DMS 273 treated with DMSO at 0.1 percent for 48 hours (cell line): ENCODE results near the gene NOX3.
"Not testable (repeated sequence)": the region's sequence is repeated elsewhere in the genome, so short reads cannot be mapped to it uniquely, and the experiment has no call there.

Experiments
- DNase-seq: peaks from one replicate; lab custom pipeline; 2025; lab: John Stamatoyannopoulos, UW

The NOX3 gene

DNA sequence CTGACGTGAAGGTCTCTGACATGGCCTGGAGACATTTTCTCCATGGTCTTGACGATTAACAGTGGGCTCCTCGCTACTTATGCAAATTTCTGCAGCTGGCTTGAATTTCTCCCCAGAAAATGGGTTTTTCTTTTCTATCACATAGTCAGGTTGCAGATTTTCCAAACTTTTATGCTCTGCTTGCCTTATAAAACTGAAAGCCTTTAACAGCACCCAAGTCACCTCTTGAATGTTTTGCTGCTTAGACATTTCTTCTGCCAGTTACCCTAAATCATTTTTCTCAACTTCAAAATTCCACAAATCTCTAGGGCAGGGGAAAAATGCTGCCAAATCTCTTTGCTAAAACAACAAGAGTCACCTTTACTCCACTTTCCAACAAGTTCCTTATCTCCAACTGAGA, 12.9 kb upstream of the NOX3 start:
- DNase-seq, result not testable (repeated sequence)

DNA sequence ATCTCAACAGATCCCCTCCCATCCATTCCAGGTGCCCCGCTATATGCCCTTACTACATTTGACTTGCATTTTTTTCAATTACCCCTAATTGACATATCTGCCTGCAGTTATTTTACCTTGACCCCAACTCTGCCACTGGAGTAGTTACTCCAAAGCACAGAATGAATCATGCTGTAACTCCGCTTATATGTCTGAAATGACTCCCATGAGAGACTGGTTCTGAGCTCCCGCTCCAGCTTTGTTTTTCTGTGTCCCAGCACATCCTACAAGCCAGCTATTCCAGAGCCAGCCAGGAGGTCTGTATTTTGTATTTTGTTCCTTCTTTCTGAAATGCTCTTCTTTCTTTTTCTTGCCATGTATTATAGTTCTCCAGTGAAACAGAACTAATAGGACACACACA, 10.9 kb upstream of the NOX3 start:
- no peak for DNase-seq

DNA sequence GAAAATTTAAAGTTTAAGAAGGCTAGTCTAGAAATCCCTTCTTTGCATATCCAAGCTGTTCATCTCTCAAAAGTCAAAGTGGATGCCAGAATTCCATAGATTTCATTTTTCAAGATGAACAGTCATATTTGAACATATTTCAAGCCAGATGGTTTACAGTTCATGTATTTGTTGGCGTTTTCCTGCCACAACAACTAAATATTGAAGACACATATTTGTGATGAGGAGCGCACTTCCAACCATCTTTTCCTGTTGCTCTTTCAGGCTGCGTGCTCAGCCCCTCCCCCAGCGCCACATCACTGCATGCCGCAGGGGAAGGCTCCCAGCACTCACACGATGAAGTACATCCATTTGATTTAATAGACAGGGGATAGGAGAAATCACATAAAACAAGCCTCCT, 5.9 kb upstream of the NOX3 start:
- no peak for DNase-seq

DNA sequence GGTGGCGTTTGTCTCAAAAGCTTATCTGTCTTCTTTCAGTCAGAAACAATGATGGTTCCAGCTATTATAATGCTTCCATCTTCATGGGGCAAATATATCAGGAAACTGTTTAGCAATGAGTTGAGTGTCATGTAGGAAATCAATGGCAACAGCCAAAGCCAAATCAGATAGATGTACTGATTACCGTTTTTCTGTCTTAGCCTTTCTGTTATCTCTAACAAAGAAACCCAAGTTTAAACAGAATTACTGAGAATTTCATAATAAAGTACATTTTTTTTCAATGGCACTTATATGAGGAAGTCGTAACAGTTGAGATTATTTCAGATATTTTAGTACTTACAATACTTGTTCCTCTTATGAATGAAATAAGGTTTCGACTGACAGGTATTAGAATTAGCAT, 1.2 kb downstream of the NOX3 start:
- DNase-seq, result no peak

DNA sequence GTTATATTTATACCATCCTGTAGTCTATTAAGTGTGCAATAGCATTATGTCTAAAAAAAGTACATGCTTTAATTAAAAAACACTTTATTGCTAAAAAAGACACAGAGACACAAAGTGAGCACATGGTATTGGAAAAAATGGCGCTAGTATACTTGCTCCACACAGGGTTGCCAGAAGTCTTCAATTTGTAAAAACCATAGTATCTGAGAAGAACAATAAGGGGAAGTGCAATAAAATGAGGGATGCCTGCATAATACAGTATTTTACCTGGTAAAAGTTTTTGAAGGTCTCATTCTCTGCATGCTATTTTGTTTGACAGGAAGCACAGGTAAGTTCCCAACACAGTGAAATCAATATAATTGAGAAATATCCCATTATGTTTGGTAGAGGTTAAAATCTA, 1.6 kb downstream of the NOX3 start:
- DNase-seq, result no peak

DNA sequence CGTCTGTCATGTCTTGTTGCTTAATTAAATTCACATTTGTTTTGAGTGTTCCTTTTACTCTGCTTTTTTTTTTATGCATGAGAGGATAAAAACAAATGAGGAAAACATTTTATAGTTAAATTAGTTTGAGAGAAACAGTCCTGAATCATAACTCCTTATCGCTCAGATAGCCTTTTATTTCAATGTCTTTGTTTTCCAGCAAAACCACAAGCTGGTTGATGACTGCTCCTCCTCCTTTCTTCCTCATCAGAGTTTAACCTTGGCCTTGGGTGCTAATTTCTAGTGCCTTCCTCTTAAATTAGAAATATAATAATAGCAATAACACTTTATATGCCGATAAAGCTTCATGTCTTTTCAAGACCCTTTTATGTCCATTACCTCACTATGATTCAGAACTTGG, 3.1 kb downstream of the NOX3 start:
- no peak for DNase-seq

DNA sequence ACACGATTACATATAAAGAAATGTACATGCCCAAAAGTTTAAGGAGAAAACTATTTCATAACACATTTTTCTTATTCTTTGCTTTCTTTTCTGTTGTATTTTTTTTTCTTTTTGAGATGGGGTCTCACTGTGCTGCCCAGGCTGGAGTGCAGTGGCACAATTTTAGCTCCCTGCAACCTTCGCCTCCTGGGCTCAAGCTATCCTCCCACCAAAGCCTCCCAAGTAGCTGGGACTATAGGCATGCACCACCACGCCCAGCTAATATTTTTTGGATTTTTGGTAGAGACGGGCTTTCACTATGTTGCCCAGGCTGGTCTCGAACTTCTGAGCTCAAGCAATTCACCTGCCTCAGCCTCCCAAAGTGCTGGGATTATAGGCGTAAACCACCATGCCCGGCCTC, 4.1 kb downstream of the NOX3 start:
- DNase-seq, result not testable (repeated sequence)

DNA sequence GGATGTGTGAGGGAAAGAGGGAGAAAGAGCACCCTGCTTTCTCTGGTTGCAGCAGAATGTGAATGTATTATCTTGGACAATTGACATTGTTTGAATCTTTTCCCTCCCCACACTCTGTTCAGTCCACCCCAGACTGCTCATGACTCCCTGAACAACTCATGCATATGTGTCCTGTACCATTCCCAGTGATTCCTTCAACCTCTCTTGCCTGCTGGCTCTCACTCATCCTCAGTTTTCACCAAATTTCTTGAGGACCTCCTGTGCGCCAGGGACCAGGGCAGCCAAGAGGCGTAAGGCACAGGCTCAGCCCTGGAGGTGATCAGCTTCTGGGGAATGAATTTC, 5.4 kb downstream of the NOX3 start:
- no peak for DNase-seq

DNA sequence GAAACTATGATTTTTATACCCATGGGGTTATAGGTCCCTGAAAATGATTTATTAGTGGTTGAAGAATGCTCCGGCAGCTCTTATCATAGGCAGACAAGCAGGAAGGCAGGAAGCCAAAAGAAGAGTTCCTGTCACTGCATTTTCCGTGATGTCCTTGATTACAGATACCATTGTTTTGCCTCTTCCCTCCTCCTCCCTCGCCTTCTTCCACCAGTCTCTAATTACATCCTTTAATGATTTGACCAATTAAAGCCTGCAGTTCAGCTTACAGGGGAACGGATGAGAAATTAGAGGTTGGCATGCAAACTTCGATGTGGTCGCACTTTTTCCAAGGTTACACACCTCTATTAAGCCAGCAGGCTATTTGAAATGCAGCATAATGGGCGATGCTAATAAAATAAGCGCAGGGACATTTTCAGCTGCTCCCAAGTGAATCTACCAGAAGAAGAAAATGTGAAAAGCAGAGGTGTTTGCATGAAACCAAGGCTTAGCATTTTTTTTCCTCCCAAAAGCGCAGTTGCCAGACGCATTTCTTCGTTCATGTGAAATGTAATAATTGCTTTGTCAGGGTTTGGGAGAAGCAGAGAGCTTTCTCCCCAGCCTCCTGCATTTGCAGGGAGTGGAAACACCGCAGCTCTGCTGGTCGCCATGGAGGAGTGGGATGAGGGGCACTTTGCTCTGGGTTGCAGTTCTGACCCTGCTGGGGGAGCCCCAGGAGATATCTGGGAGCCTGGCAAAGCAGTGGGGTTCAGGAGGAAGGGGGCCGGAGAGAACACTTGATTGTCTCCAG, 6.0 kb downstream of the NOX3 start:
- no peak for DNase-seq

DNA sequence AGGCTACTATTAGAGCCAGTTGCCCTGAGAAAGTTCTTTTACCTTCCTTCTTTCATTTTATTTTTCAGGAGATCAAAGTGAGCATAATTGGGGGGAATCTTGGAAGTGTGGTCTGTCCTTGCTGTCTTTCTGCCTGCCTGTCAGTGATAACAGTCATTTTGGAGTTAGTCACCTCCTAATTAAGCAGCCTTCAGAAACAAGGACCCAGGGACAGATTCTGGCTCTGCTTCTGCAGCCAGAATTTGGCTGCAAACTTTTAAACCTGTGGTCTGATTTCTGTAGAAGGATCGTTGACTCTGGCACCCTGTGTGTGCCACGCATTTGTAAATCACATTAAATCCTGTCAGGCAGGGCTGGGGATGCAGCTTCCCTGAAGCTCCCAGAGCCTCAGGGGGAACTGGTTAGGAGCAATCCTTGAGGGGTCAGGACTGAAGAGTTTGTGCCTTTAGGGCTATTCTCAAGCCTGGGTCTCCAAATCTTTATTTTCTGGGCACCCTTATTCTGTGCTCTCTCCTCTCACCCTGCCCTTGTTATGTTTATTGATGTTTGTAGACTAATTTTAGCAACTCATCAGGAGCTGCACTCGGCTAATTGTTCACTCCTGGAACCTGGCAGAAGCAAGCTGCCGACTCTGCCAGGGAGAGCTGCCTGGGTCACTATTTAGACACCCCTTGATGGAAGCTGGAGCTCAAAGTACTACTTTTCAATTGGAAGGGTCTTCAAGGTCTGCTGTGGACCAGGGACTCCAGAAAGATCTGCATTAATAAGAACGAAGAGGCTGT, 6.8 kb downstream of the NOX3 start:
- DNase-seq, result no peak

DNA sequence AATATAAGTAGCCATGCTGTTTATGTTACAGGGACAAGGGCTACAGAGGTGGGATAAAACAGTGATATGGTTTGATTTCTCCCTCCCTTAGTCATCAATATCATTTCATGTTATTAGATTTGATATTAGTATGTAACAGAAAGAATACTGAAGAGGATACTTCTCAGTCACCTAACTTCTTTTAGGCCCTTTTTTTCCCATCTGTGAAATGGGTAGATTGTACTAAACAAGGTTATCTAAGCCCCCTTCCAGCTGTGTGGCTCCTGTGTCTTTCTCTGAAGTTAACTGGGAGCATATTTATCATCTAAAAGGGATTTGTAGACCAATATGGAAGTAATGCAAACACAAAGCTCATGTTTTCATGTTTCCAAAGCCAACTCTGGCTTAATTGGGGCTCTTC, 7.7 kb downstream of the NOX3 start:
- DNase-seq, result no peak

DNA sequence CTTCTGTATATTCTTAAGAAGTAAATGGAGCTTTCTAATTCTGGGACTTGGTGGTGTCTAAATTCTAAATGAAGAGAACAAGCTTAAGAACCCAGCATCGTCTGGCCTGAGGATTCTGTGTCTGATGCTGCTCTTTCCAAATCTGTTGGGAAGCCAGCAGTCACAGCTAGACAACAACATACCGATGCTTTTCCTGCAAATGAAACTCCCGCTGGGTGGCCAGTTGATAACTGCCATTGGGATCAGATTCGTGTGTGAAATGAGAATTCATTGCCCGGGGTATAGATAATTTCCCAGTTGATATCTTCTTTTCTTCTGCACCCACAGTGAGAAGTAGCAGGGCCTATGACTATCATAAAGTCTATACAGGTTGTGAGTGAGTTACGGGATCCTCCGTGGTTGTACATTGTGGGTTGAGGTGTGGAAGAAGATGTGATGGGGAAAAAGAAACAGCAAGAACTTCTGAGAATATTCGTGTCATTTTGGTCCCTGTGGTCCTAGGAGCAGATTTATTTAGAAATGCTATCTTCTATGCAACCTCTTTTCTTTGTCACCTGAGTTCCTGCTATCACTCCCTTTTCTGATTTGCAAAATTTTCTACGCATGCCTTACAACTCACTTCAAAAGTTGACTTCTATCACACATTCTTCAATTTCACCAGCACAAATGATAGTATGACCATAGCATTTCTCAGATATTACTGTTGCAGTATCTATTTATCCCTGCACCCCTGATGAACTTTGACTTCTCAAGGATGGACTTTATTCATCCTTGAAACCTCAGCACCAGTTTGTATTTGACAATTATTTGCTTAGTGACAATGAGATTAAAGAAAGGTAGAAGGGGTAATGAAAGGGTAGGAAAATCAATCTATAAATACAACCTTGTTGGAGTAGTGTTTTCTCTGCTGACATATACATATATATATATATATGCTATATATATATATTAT, 10.4 kb downstream of the NOX3 start:
- DNase-seq, result no peak

DNA sequence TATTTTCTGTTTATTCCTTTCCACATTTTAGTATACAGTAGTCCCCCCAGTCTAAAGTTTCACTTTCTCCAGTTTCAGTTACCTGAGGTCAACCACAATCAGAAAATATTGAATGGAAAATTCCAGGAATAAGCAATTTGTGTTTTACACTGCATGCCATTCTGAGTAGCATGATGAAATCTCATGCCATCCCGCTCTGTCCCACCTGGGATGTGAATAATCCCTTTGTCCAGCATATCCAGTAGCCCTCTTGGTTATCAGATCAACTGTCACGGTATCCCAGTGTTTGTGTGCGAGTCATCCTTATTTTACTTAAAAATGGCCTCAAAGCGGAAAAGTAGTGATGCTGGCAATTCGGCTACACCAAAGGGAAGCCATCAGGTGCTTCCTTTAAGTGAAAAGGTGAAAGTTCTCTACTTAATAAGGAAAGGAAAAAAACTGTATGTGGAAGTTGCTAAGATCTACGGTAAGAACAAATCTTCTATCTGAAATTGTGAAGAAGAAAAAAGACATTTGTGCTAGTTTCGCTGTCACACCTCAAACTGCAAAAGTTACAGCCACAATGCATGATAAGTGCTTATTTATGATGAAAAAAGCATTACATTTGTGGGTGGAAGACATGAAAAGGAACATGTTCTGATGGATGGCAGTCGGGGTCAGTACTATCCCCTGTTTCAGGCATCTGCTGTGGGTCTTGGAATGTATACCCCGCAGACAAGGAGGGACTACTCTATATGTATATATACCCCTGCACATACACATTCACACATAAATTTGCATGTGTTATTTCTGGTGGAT, 11.3 kb downstream of the NOX3 start:
- DNase-seq, result no peak

DNA sequence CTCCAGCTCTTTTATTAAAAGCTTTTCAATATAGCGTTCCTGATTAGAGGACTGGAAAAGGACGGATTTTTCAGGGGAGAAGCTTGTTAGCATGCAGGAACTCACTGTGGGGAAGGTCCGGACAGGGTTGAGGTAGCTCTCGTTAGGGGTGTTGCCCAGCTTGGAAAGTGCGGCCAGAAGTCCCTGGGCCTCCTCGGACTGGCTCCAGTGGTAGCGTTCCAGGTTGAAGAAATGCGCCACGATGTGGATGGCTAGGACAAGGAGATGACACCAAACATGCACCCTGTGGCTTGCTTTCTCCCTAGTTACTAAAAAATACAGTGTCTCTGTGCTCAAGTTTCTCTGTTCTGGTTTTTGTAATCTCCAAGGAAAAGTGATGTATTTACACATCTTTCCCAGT, 12.5 kb downstream of the NOX3 start:
- DNase-seq, result no peak

DNA sequence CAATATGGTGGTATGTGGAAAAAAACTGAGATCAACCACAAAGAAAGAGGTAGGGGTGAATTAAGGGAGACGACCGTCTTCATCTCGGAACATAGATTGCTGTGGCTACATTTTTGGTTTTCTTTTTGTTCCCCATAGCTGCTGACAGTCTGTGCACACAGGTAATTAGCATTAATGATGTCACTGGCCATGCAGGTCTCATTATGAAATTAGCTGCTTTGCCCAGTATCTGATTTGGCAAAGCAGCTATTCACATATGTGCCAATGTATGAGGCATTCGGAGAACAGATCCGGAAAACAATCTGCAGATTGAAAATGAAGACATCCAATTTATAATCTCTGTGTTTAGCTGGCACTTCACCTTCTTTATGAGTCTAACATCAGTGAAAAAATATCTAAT, 13.1 kb downstream of the NOX3 start:
- DNase-seq, result no peak

DNA sequence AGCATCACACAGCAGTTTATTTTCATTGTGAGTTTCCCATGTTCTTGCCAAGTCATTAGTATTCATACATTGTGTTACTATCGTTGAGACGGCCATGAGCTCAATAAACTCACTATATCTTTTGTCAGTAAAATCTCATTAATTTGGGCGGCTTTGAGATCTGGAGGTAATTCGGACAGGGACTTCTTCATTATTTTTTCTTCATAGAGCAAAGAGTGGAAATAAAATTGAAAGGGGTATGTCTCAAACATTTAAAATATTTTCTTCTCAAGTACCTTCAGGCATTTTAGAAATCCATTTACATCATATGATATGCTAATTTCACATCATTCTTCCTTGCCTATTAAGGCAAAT, 14.6 kb downstream of the NOX3 start:
- DNase-seq, result no peak

DNA sequence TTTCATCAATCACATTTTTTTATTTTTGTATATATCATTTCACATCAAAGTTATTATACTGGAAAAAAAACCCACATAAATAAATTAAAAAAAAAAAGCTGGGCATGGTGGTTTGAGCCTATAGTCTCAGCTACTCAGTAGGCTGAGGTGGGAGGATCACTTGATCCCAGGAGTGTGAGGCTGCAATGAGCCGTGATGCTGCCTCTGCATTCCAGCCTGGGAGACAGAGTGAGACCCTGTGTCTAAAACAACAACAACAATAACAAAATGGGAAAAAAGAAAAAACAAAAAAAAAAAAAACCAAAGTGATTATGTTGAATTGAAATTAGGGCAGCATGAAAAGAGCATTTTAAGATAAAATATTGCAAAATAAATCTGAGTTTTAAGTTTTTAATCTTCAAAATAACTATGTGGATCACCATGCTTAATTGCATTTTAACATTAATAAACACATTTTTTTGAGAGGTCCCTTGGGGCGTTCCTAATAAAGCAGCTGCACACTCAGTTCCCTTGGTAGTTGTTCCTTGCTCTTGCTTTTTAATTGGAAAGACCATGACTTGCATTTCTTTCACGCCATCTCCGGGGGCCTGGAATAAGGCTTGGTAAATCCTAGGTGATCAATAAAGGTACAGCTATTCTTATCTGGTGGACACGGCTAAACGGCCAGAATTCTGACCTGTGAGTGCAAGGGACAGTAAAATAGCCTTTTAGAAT, 15.1 kb downstream of the NOX3 start:
- no peak for DNase-seq

DNA sequence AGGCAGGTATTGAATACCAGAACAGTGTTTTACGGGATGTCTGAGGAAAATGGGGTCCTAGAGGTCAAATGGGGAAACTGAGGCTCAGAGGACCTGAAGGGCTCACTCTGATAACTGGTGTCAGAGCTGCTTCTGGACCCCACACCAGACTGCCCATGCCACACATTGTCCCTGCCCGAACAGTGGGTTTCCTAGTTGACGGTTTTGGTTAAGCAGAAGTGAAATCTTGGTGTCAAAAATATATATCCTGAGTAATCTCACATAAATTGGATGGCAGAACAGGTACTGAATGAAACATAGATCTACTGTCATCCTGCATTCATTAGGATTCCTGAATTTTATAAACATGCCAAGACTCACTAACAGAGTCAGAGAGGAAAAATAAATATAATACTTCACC, 16.3 kb downstream of the NOX3 start:
- DNase-seq, result no peak

DNA sequence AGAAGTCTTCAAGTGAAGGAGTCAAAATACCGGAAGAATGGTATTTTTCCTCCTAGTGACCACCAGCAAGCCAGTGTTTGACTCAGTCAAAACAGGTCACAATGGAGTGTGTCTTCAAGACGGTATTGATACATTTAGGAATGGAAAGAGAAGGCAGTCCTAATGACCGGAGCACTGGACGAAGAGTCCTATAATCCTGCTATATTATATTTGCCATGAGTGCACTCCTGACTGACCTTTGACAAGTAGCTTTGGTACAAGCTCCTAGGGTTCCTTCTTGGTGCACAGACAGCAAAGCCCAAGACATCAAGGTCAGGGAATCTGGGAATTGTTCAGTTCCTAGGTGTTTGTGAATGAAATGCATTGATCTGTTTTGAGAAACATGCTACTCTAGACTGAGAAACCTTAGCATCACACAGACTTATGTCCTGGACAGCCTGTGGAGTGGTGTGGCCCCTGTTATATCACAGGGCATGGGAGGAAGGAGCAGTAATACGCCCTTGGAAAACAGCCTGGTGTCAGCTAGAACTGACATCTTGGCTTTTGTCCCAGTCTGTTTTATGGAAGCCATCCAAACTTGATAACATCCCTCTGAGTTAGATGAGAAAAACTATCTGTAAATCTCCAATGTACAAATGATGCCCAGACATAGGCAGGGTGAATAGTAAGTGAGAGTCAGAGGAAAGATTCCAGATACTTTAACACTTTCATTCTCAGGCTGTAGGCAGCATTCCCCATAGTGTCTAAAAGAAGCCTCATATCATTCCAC, 18.5 kb downstream of the NOX3 start:
- DNase-seq, result no peak

DNA sequence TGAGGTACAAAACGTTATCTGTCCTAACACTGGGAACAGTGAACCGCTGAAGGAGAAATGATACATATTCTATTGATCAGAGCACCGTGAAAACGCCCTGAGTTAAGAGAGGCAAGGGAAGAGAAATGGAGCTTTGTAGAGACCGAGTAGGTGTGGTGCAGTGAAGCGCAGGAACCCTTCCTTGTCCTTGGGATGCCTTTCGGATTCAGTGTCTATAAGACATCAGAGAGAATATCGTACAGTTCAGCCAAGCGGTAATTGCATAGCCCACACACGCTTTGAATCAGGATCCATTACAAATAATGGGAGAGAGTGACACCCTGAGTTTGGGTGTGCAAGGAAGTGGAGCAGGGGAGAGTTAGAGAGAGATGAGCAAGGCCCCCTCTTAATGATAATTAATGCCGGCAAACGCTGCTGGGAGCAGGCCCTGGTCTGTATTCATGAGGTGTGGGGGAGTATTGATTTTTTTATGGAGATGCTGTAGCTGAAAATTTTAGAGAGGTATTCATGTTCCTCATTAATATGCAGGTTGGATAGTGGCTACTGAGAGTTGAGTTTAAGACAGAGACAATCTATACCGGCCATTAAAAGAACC, 20.7 kb downstream of the NOX3 start:
- no peak for DNase-seq
